Liver (tissue), 9 donors: Measurements from ENCODE around the gene COL26A1. TPM values are rescaled to one million over a fixed set of nuclear protein-coding genes. Genes with fewer than 3 reads are reported as not detected.

Source experiments
- DNase-seq: peaks from one replicate; pipeline ENCODE4 v3.0.0-alpha.2; 2017; ENCODE audit warnings: low spot score
- H3K27ac ChIP-seq, 2 donors: one replicate each; pipeline ENCODE4 v1.7.0; 2013; ENCODE audit warnings: inconsistent platforms in 2 of 2, low read length in 2 of 2, control low read depth in 1 of 2, low read depth in 1 of 2, mild to moderate bottlenecking in 1 of 2
- H3K27me3 ChIP-seq, 4 donors: one replicate each; pipeline versions ENCODE4 v1.6.1 to v1.7.0; 2013; ENCODE audit warnings: low read length in 3 of 4, inconsistent platforms in 1 of 4, mild to moderate bottlenecking in 1 of 4, moderate library complexity in 1 of 4; ENCODE audit not compliant: control insufficient read depth in 4 of 4, insufficient read depth in 4 of 4
- H3K36me3 ChIP-seq, 4 donors: one replicate each; pipeline versions ENCODE4 v1.6.1 to v1.7.0; 2013; ENCODE audit warnings: low read length in 3 of 4, mild to moderate bottlenecking in 3 of 4, low read depth in 1 of 4, moderate library complexity in 1 of 4; ENCODE audit not compliant: control insufficient read depth in 4 of 4, insufficient read depth in 3 of 4
- H3K4me1 ChIP-seq, 4 donors: one replicate each; pipeline versions ENCODE4 v1.6.1 to v1.7.0; 2013; ENCODE audit warnings: low read length in 3 of 4, mild to moderate bottlenecking in 3 of 4, moderate library complexity in 1 of 4; ENCODE audit not compliant: control insufficient read depth in 4 of 4, insufficient read depth in 4 of 4
- H3K4me3 ChIP-seq, 3 donors: one replicate each; pipeline versions ENCODE4 v1.6.1 to v1.7.0; 2013; ENCODE audit warnings: low read length in 3 of 3, control low read depth in 1 of 3, low read depth in 1 of 3, mild to moderate bottlenecking in 1 of 3
- H3K9ac ChIP-seq, 2 donors: one replicate each; pipeline ENCODE4 v1.7.0; 2013; ENCODE audit warnings: low read length in 2 of 2, mild to moderate bottlenecking in 2 of 2, moderate library complexity in 2 of 2, control low read depth in 1 of 2, low read depth in 1 of 2
- H3K9me3 ChIP-seq, 4 donors: one replicate each; pipeline versions ENCODE4 v1.6.1 to v1.7.0; 2013; ENCODE audit warnings: low read length in 3 of 4; ENCODE audit not compliant: control insufficient read depth in 4 of 4
- EGR1 ChIP-seq, 2 donors: IDR thresholded peaks; 2 replicates each; pipeline ENCODE4 v1.6.1; 2016 to 2018; ENCODE audit warnings: antibody characterized with exemption in 2 of 2, low read depth in 2 of 2
- FOXA1 ChIP-seq: IDR thresholded peaks from 2 replicates; pipeline ENCODE4 v1.6.1; 2016; ENCODE audit warnings: antibody characterized with exemption
- FOXA2 ChIP-seq: IDR thresholded peaks from 2 replicates; pipeline ENCODE4 v1.6.1; 2016; ENCODE audit warnings: antibody characterized with exemption
- GABPA ChIP-seq, 2 donors: IDR thresholded peaks in 1 of 2; conservative IDR thresholded peaks in 1 of 2; 2 replicates each; pipeline ENCODE4 v1.6.1; 2016; ENCODE audit warnings: antibody characterized with exemption in 2 of 2, mild to moderate bottlenecking in 1 of 2, moderate library complexity in 1 of 2
- HNF4A ChIP-seq, 2 donors: conservative IDR thresholded peaks; 2 replicates each; pipeline ENCODE4 v1.6.1; 2016; ENCODE audit warnings: antibody characterized with exemption in 2 of 2, mild to moderate bottlenecking in 2 of 2
- HNF4G ChIP-seq: IDR thresholded peaks from 2 replicates; pipeline ENCODE4 v1.6.1; 2016; ENCODE audit warnings: antibody characterized with exemption
- JUND ChIP-seq, 2 donors: IDR thresholded peaks; 2 replicates each; pipeline ENCODE4 v1.6.1; 2016; ENCODE audit warnings: antibody characterized with exemption in 2 of 2
- NR2F2 ChIP-seq: IDR thresholded peaks from 2 replicates; pipeline ENCODE4 v1.6.1; 2016; ENCODE audit warnings: antibody characterized with exemption
- RAD21 ChIP-seq, 2 donors: IDR thresholded peaks; 2 replicates each; pipeline ENCODE4 v1.6.1; 2016; ENCODE audit warnings: antibody characterized with exemption in 2 of 2, mild to moderate bottlenecking in 2 of 2
- SP1 ChIP-seq: IDR thresholded peaks from 2 replicates; pipeline ENCODE4 v1.6.1; 2018; ENCODE audit warnings: antibody characterized with exemption, mild to moderate bottlenecking
- TAF1 ChIP-seq: conservative IDR thresholded peaks from 2 replicates; pipeline ENCODE4 v1.6.1; 2016; ENCODE audit warnings: antibody characterized with exemption, mild to moderate bottlenecking
- YY1 ChIP-seq: IDR thresholded peaks from 2 replicates; pipeline ENCODE4 v1.6.1; 2016; ENCODE audit warnings: antibody characterized with exemption, mild to moderate bottlenecking
- WGBS: extraction: QIAGEN DNeasy Blood & Tissue Kit; methylation state at CpG from one replicate; pipeline ENCODE4 v1.1.7; 2013; 5-methylcytosine and 5-hydroxymethylcytosine counted together
- polyA plus RNA-seq, 2 donors: library from polyadenylated mRNA; stranded (reverse) in 1 of 2; unstranded in 1 of 2; fragments of 200-250 nt in 1 of 2; fragments of >200 nt in 1 of 2; fragmentation: Nextera tagmentation in 1 of 2; extraction: Ambion mirVana in 1 of 2; gene quantifications; one replicate each; pipeline versions ENCODE4 v1.2.1 to v1.2.3, GENCODE V29; 2013 to 2015
- total RNA-seq, 2 donors: library from RNA; depleted of rRNA; stranded (reverse); fragments of >200 nt; gene quantifications; one replicate each; pipeline ENCODE4 v1.2.3, GENCODE V29; 2014
- TF ChIP-seq, protein P1 (sequence below): IDR thresholded peaks from 2 replicates; pipeline ENCODE4 v1.6.1; 2016; ENCODE audit warnings: antibody characterized with exemption
- TF ChIP-seq, protein P2 (sequence below): IDR thresholded peaks from 2 replicates; pipeline ENCODE4 v1.6.1; 2016; ENCODE audit warnings: antibody characterized with exemption, mild to moderate bottlenecking
- TF ChIP-seq, protein P3 (sequence below): IDR thresholded peaks from 2 replicates; pipeline ENCODE4 v1.6.1; 2016; ENCODE audit warnings: antibody characterized with exemption
- TF ChIP-seq, protein P4 (sequence below): IDR thresholded peaks from 2 replicates; pipeline ENCODE4 v1.6.1; 2016; ENCODE audit warnings: antibody characterized with exemption
- TF ChIP-seq, protein P5 (sequence below): fragments of 150-350 bp; IDR thresholded peaks from 2 replicates; pipeline ENCODE4 v1.5.1; 2017; ENCODE audit warnings: improper control_type of control experiment, low read depth, low read length; ENCODE audit not compliant: missing input control
- donor health status: healthy.
- donor health status: healthy.
- donor health status: healthy.
- donor health status: healthy.
- donor health status: healthy.

Gene COL26A1
- total and polyA plus RNA-seq, 4 donors: 0.76 to 1.8 (median 0.96) TPM

DNA sequence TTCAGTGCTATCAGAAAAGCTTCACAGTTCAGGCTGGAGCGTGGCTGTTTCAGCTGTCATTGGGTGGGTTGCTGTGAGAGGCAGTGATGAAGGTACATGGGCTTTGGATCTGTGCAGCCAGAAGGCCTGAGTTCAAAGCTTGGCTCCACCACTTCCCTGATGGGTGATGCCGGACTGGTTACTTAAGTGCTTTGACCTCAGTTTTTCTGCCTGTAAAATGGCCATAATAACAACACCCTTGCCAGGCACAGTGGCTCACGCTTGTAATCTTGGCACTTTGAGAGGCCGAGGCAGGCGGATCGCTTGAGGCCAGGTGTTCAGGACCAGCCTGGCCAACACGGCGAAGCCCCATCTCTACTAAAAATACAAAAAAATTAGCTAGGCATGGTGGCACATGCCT lies 30.6 kb upstream of the COL26A1 start (continued):
- TF ChIP-seq, protein P1, sequence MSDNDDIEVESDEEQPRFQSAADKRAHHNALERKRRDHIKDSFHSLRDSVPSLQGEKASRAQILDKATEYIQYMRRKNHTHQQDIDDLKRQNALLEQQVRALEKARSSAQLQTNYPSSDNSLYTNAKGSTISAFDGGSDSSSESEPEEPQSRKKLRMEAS: no peak
- TF ChIP-seq JUND (IDR thresholded peaks at IDR 0.05) (no peak), NR2F2 (no peak), EGR1 (IDR thresholded peaks at IDR 0.05; ENCODE audit: low read depth in 2 of 2) (no peak)
- TF ChIP-seq, protein P2, sequence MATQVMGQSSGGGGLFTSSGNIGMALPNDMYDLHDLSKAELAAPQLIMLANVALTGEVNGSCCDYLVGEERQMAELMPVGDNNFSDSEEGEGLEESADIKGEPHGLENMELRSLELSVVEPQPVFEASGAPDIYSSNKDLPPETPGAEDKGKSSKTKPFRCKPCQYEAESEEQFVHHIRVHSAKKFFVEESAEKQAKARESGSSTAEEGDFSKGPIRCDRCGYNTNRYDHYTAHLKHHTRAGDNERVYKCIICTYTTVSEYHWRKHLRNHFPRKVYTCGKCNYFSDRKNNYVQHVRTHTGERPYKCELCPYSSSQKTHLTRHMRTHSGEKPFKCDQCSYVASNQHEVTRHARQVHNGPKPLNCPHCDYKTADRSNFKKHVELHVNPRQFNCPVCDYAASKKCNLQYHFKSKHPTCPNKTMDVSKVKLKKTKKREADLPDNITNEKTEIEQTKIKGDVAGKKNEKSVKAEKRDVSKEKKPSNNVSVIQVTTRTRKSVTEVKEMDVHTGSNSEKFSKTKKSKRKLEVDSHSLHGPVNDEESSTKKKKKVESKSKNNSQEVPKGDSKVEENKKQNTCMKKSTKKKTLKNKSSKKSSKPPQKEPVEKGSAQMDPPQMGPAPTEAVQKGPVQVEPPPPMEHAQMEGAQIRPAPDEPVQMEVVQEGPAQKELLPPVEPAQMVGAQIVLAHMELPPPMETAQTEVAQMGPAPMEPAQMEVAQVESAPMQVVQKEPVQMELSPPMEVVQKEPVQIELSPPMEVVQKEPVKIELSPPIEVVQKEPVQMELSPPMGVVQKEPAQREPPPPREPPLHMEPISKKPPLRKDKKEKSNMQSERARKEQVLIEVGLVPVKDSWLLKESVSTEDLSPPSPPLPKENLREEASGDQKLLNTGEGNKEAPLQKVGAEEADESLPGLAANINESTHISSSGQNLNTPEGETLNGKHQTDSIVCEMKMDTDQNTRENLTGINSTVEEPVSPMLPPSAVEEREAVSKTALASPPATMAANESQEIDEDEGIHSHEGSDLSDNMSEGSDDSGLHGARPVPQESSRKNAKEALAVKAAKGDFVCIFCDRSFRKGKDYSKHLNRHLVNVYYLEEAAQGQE: no peak

DNA sequence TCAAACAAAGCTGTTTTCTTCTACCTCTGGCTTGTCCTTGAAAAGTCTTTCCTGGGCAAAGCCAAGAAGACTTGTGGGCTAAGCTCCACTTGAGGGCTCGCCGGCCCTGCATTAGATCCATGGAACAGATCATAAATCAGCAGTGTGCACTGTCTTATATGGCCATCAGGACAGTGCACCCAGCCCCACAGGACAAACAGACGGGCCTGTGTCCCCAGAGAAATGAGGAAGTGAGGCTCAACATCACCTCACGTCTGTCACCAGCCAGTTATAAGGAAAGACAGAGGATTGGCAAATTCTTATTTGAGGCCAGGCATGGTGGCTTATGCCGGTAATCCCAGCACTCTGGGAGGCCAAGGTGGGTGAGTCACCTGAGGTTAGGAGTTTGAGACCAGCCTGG lies 28.8 kb upstream of the COL26A1 start:
- no peaks in the 10 kb centered on the region for H3K9me3 ChIP-seq
- TF ChIP-seq, protein P3, sequence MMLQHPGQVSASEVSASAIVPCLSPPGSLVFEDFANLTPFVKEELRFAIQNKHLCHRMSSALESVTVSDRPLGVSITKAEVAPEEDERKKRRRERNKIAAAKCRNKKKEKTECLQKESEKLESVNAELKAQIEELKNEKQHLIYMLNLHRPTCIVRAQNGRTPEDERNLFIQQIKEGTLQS: no peak
- no peak for TF ChIP-seq JUND (IDR thresholded peaks at IDR 0.05)
- no peak for TF ChIP-seq FOXA1
- no peak for TF ChIP-seq HNF4G
- TF ChIP-seq, protein P2: no peak
- TF ChIP-seq HNF4A (conservative IDR thresholded peaks at IDR 0.05): no peak
- TF ChIP-seq, protein P4, sequence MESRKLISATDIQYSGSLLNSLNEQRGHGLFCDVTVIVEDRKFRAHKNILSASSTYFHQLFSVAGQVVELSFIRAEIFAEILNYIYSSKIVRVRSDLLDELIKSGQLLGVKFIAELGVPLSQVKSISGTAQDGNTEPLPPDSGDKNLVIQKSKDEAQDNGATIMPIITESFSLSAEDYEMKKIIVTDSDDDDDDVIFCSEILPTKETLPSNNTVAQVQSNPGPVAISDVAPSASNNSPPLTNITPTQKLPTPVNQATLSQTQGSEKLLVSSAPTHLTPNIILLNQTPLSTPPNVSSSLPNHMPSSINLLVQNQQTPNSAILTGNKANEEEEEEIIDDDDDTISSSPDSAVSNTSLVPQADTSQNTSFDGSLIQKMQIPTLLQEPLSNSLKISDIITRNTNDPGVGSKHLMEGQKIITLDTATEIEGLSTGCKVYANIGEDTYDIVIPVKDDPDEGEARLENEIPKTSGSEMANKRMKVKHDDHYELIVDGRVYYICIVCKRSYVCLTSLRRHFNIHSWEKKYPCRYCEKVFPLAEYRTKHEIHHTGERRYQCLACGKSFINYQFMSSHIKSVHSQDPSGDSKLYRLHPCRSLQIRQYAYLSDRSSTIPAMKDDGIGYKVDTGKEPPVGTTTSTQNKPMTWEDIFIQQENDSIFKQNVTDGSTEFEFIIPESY: no peak
- no peak for TF ChIP-seq FOXA2
- no peak for TF ChIP-seq EGR1 (IDR thresholded peaks at IDR 0.05; ENCODE audit: low read depth in 2 of 2)
- TF ChIP-seq, protein P5, sequence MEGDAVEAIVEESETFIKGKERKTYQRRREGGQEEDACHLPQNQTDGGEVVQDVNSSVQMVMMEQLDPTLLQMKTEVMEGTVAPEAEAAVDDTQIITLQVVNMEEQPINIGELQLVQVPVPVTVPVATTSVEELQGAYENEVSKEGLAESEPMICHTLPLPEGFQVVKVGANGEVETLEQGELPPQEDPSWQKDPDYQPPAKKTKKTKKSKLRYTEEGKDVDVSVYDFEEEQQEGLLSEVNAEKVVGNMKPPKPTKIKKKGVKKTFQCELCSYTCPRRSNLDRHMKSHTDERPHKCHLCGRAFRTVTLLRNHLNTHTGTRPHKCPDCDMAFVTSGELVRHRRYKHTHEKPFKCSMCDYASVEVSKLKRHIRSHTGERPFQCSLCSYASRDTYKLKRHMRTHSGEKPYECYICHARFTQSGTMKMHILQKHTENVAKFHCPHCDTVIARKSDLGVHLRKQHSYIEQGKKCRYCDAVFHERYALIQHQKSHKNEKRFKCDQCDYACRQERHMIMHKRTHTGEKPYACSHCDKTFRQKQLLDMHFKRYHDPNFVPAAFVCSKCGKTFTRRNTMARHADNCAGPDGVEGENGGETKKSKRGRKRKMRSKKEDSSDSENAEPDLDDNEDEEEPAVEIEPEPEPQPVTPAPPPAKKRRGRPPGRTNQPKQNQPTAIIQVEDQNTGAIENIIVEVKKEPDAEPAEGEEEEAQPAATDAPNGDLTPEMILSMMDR: no peak
- TF ChIP-seq TAF1: no peak
- no peak for TF ChIP-seq SP1
- TF ChIP-seq NR2F2: no peak
- TF ChIP-seq YY1: no peak
- TF ChIP-seq RAD21 (IDR thresholded peaks at IDR 0.05): no peak
- no peak for TF ChIP-seq GABPA (IDR thresholded peaks at IDR 0.05 in 1 of 2, conservative IDR thresholded peaks at IDR 0.05 in 1 of 2)
- H3K27me3 ChIP-seq: no peaks in the 10 kb centered on the region
- no peak overlapping the region for H3K9ac ChIP-seq
- no peak for DNase-seq
- no peak overlapping the region for H3K27ac ChIP-seq
- H3K36me3 ChIP-seq: no peaks in the 10 kb centered on the region
- H3K4me3 ChIP-seq: no peak overlapping the region
- no peaks in the 10 kb centered on the region for H3K4me1 ChIP-seq
- 82% methylated on average over 5 of the region's 5 CpGs for WGBS
